ENCODE results near the gene EDRF1. TPM values are rescaled to one million over a fixed set of nuclear protein-coding genes. Genes with fewer than 3 reads are reported as not detected.
A peak's percentile ranks its signal among the peaks of the same experiment; 100 is the strongest.

Gene EDRF1, protein sequence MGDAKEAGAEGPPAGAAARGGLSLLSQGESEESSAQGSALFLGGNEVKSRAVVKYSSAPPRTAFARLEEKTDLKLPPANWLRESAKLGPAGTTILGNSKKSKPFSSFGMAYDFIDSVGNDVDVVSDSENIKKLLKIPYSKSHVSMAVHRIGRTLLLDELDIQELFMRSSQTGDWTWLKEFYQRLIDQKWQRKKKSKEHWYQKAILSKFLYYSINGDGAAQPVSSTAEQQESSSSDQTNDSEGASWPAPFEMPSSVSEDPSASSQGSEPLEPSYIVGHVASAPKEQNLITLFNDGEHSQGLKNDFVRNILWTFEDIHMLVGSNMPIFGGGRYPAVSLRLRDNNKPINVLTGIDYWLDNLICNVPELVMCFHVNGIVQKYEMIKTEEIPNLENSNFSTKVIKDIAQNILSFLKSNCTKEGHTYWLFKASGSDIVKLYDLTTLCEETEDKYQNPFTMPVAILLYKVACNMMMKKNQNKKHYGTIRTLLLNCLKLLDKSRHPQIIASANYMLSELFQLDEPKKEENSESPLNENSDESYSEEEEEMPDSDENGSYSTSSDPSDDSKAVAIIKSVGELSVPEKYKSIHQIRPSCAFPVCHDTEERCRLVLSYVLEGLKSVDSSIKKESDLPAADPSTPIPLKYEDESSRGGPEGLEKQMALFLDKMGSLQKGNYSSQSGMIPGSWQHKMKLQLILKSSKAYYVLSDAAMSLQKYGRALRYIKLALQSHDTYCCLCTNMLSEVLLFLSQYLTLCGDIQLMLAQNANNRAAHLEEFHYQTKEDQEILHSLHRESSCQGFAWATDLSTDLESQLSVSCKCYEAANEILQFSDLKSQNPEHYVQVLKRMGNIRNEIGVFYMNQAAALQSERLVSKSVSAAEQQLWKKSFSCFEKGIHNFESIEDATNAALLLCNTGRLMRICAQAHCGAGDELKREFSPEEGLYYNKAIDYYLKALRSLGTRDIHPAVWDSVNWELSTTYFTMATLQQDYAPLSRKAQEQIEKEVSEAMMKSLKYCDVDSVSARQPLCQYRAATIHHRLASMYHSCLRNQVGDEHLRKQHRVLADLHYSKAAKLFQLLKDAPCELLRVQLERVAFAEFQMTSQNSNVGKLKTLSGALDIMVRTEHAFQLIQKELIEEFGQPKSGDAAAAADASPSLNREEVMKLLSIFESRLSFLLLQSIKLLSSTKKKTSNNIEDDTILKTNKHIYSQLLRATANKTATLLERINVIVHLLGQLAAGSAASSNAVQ
- total RNA-seq (2021): 37.8 and 40.5 TPM in 2 replicates
- Bru-seq, nascent RNA: percentile 91 among the genes with signal in this experiment
- percentile 87 among the genes with signal in this experiment for BruChase-seq, experiment 1, labeled RNA remaining after a 2-hour chase
- BruChase-seq, experiment 2, labeled RNA remaining after a 6-hour chase: percentile 76 among the genes with signal in this experiment
- long read RNA-seq, full-length matches to known transcripts: 27 of 44 reads
- long read RNA-seq, partial matches to known transcripts: 12 of 44 reads
- long read RNA-seq, other reads (novel, unspliced or antisense): 5 of 44 reads

DNA sequence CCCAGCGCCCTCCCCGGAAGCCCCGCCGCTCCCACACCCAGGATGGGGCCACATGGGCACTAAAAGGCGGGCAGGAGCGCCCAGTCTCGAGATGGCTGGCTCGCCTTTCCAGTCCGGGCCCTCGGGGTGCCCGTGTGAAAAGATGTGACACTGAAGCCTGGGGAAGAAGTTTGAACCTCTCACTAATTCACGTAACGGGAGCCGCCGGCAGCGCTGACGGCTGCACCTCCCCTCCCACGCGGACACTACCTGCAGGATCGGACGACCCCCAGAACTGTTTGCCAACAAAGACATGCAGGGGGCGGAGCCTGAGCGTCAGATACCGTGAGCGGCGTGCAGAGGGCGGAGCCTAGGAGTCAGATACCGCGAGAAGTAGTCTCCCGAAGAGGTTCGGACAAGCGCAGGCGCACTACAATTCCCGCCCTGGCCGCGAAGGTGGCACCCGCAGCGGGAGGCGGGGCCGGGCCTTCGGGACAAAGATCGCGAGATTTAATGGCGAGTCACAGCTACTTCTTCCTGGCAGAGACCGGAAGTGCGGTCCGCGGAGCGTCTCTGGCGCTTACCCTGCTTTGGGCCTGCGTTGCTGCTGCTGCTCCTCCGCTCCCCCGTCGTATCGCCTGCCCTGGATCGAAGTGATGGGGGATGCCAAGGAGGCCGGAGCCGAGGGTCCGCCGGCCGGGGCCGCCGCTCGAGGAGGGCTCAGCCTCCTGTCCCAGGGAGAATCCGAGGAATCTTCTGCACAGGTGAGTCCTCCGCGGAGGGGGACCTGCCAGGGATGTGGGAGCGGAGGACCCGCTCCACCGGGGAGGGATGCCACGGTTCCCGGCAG, at the start of gene EDRF1:
Gene EDRF1 (plus strand): TSS at position 537 of the 829 bp plus-strand sequence. CDS start 99 bp downstream, at position 636.
- POLR2A ChIA-PET (ENCODE audit: low non-redundant PET): no interaction called here
- no peak for TF ChIP-seq EZH2 (IDR thresholded peaks at IDR 0.05; ENCODE audit: borderline replicate concordance, low read depth, low read length, poor library complexity, severe bottlenecking)
- TF ChIP-seq, protein P1, sequence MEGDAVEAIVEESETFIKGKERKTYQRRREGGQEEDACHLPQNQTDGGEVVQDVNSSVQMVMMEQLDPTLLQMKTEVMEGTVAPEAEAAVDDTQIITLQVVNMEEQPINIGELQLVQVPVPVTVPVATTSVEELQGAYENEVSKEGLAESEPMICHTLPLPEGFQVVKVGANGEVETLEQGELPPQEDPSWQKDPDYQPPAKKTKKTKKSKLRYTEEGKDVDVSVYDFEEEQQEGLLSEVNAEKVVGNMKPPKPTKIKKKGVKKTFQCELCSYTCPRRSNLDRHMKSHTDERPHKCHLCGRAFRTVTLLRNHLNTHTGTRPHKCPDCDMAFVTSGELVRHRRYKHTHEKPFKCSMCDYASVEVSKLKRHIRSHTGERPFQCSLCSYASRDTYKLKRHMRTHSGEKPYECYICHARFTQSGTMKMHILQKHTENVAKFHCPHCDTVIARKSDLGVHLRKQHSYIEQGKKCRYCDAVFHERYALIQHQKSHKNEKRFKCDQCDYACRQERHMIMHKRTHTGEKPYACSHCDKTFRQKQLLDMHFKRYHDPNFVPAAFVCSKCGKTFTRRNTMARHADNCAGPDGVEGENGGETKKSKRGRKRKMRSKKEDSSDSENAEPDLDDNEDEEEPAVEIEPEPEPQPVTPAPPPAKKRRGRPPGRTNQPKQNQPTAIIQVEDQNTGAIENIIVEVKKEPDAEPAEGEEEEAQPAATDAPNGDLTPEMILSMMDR (conservative IDR thresholded peaks at IDR 0.05; ENCODE audit: low read depth, low read length): no peak
- no peaks in the 10 kb centered on the region for H3K27me3 ChIP-seq (replicated peaks; ENCODE audit: insufficient read depth, low read depth, low read length, poor library complexity)
- H3K9me3 ChIP-seq (ENCODE audit: low read depth, low read length, poor library complexity, severe bottlenecking): no peaks in the 10 kb centered on the region
- BruUV-seq (replicated peaks): no TSS peak
- intact Hi-C loops (cut with micrococcal nuclease; ENCODE audit: unreplicated experiment): no loop called here
- H3K4me3 ChIP-seq (ENCODE audit: low read depth, low read length, poor library complexity, severe bottlenecking): peak within 1 kb of the TSS; percentile 95
- H3K36me3 ChIP-seq (ENCODE audit: insufficient read depth, low read length, poor library complexity, severe bottlenecking): peaks cover 33% of the 10 kb centered on the region
- CTCF ChIA-PET: no interaction called here
- DNase-seq (ENCODE audit: low spot score): peak; percentile 99
- no peaks in the 10 kb centered on the region for H3K4me1 ChIP-seq (ENCODE audit: insufficient read depth, low read length, poor library complexity, severe bottlenecking)
- peak within 1 kb of the TSS; percentile 90 for H3K27ac ChIP-seq (ENCODE audit: low read depth, low read length, poor library complexity, severe bottlenecking)

GRCh38 chr10:125672884-125673283, 46.6 kb upstream of the EDRF1 start:
- ChIA-PET CTCF (no interaction called here), POLR2A (ENCODE audit: low non-redundant PET) (no interaction called here)

More at GRCh38 chr10:125672884-125673283, 46.6 kb upstream of the EDRF1 start:
- no peak for DNase-seq (ENCODE audit: low spot score)
- H3K27me3 ChIP-seq (replicated peaks; ENCODE audit: insufficient read depth, low read depth, low read length, poor library complexity): no peaks in the 10 kb centered on the region
- H3K27ac ChIP-seq (ENCODE audit: low read depth, low read length, poor library complexity, severe bottlenecking): no peak overlapping the region
- no peak overlapping the region for H3K4me3 ChIP-seq (ENCODE audit: low read depth, low read length, poor library complexity, severe bottlenecking)
- peaks cover 10% of the 10 kb centered on the region for H3K9me3 ChIP-seq (ENCODE audit: low read depth, low read length, poor library complexity, severe bottlenecking)
- no TSS peak for BruUV-seq (replicated peaks)
- intact Hi-C loops (cut with micrococcal nuclease; ENCODE audit: unreplicated experiment): no loop called here
- TF ChIP-seq EZH2 (IDR thresholded peaks at IDR 0.05; ENCODE audit: borderline replicate concordance, low read depth, low read length, poor library complexity, severe bottlenecking): no peak
- TF ChIP-seq, protein P1 (conservative IDR thresholded peaks at IDR 0.05; ENCODE audit: low read depth, low read length): no peak
- H3K36me3 ChIP-seq (ENCODE audit: insufficient read depth, low read length, poor library complexity, severe bottlenecking): no peaks in the 10 kb centered on the region
- no peaks in the 10 kb centered on the region for H3K4me1 ChIP-seq (ENCODE audit: insufficient read depth, low read length, poor library complexity, severe bottlenecking)

All from A673 (cell line).